ENCODE results near the gene PLEKHA4.
"Not testable (repeated sequence)": the region's sequence is repeated elsewhere in the genome, so short reads cannot be mapped to it uniquely, and the experiment has no call there.

- TF ChIP-seq CTCF (conservative IDR thresholded peaks at IDR 0.05; ENCODE audit: low read depth, low read length); EZH2 (IDR thresholded peaks at IDR 0.05; ENCODE audit: low read length, unreplicated experiment): not testable (repeated sequence)
Observed at GRCh38 chr19:48876043-48876981, 7.9 kb upstream of the PLEKHA4 start.

All from PC-3 (cell line).